GM12878 (cell line): ENCODE data around the gene FHOD3. TPM values are rescaled to one million over a fixed set of nuclear protein-coding genes. Genes with fewer than 3 reads are reported as not detected.

Experiments used
- ATAC-seq: fragments of 200-7000 bp; cut with Tn5 transposase; 3 replicates; pipeline ENCODE4 v1.9.1; 2020; ENCODE audit warnings: mild to moderate bottlenecking, moderate library complexity
- BruUV-seq: library from RNA; stranded (reverse); fragments of 400-500 nt; replicated peaks from 2 replicates; lab custom pipeline; 2021; lab: Mats Ljungman, UMichigan
- CTCF ChIA-PET: fragments of 300-600 bp; sonication (Branson Sonifier 250); formaldehyde crosslinking; extraction: SDS; loops from one replicate; lab custom pipeline; 2021; ENCODE audit warnings: inconsistent platforms; lab: Yijun Ruan, JAX
- POLR2A ChIA-PET: fragments of 350-600 bp; formaldehyde crosslinking; extraction: SDS; loops from one replicate; lab custom pipeline; 2021; ENCODE audit warnings: inconsistent platforms; lab: Charles Lee
- RAD21 ChIA-PET: fragments of 300-600 bp; sonication (Branson Sonifier 250); formaldehyde crosslinking; loops from one replicate; lab custom pipeline; 2023; ENCODE audit warnings: antibody characterized with exemption; ENCODE audit not compliant: unreplicated experiment; lab: Charles Lee
- SMC1A ChIA-PET: fragments of 300-600 bp; sonication (Branson Sonifier 250); formaldehyde crosslinking; loops from one replicate; lab custom pipeline; 2023; ENCODE audit not compliant: unreplicated experiment, uncharacterized antibody; lab: Charles Lee
- DNase-seq: peaks from one replicate; pipeline ENCODE4 v3.0.0-alpha.2; 2011; ENCODE audit warnings: low read depth, low spot score
- FAIRE-seq: peaks from 3 replicates; lab custom pipeline; 2011; peaks lifted over from hg19 to GRCh38; lab: Jason Lieb, UNC
- H2AFZ ChIP-seq: 2 replicates; pipeline ENCODE4 v1.6.0; 2011; ENCODE audit warnings: low read depth, low read length, control low read depth; ENCODE audit not compliant: control insufficient read depth
- H3K27ac ChIP-seq: 2 replicates; pipeline ENCODE4 v1.5.1; 2011; ENCODE audit warnings: control low read depth; ENCODE audit not compliant: control insufficient read depth, insufficient read depth
- H3K27me3 ChIP-seq, 2 experiments: replicated peaks in 1 of 2; 2 replicates each; pipeline versions ENCODE4 v1.6.0 to v1.6.1; 2011; ENCODE audit warnings: low read length in 1 of 2; ENCODE audit not compliant: control insufficient read depth in 2 of 2, insufficient read depth in 2 of 2
- H3K36me3 ChIP-seq, 2 experiments: 2 replicates each; pipeline ENCODE4 v1.5.1; 2011; ENCODE audit warnings: low read length in 1 of 2; ENCODE audit not compliant: control insufficient read depth in 2 of 2, insufficient read depth in 2 of 2
- H3K4me1 ChIP-seq: 2 replicates; pipeline ENCODE4 v1.6.1; 2011; ENCODE audit warnings: mild to moderate bottlenecking, low read length, moderate library complexity, mixed read lengths; ENCODE audit not compliant: control insufficient read depth, insufficient read depth
- H3K4me2 ChIP-seq: 2 replicates; pipeline ENCODE4 v1.6.0; 2011; ENCODE audit warnings: control low read depth; ENCODE audit not compliant: control insufficient read depth, insufficient read depth
- H3K4me3 ChIP-seq: fragments of 200-600 bp; sonication (generic); 2 replicates; pipeline ENCODE4 v1.5.1; 2016
- H3K79me2 ChIP-seq: 2 replicates; pipeline ENCODE4 v1.6.0; 2011; ENCODE audit warnings: low read length; ENCODE audit not compliant: control insufficient read depth, insufficient read depth
- H3K9ac ChIP-seq: 2 replicates; pipeline ENCODE4 v1.8.0; 2011; ENCODE audit warnings: low read length, control low read depth, mixed read lengths; ENCODE audit not compliant: control insufficient read depth, insufficient read depth
- H3K9me3 ChIP-seq: replicated peaks from 3 replicates; pipeline ENCODE4 v1.5.1; 2011; ENCODE audit warnings: mild to moderate bottlenecking, low read length; ENCODE audit not compliant: control insufficient read depth, insufficient read depth
- H4K20me1 ChIP-seq: 2 replicates; pipeline ENCODE4 v1.6.0; 2011; ENCODE audit not compliant: control insufficient read depth, insufficient read depth
- BRCA1 ChIP-seq: IDR thresholded peaks from 2 replicates; pipeline ENCODE4 v1.6.1; 2011; ENCODE audit warnings: low read depth, low read length, improper control_type of control experiment
- CHD1 ChIP-seq: IDR thresholded peaks from 2 replicates; pipeline ENCODE4 v1.6.1; 2012; ENCODE audit warnings: low read depth, low read length, improper control_type of control experiment
- E4F1 ChIP-seq: fragments of 450-650 bp; IDR thresholded peaks from 2 replicates; pipeline ENCODE4 v1.6.1; 2018; ENCODE audit warnings: borderline replicate concordance, mild to moderate bottlenecking; ENCODE audit not compliant: partially characterized antibody
- KLF5 ChIP-seq: fragments of 450-650 bp; IDR thresholded peaks from 2 replicates; pipeline ENCODE4 v1.6.1; 2014; ENCODE audit warnings: mild to moderate bottlenecking; ENCODE audit not compliant: partially characterized antibody
- MEF2B ChIP-seq: fragments of 450-650 bp; IDR thresholded peaks from 2 replicates; pipeline ENCODE4 v1.6.1; 2018; ENCODE audit warnings: mild to moderate bottlenecking, moderate library complexity; ENCODE audit not compliant: partially characterized antibody, poor library complexity, severe bottlenecking
- MTA2 ChIP-seq: fragments of 450-650 bp; IDR thresholded peaks from 2 replicates; pipeline ENCODE4 v1.6.1; 2016; ENCODE audit warnings: low read depth, mild to moderate bottlenecking, moderate library complexity
- PRDM15 ChIP-seq: fragments of 450-650 bp; formaldehyde crosslinking; IDR thresholded peaks from 2 replicates; pipeline ENCODE4 v1.4.0; 2020; ENCODE audit warnings: mild to moderate bottlenecking, moderate library complexity
- SIX5 ChIP-seq: IDR thresholded peaks from 2 replicates; pipeline ENCODE4 v1.6.1; 2011; ENCODE audit warnings: mild to moderate bottlenecking, low read depth, low read length, moderate library complexity; ENCODE audit not compliant: severe bottlenecking
- STAT3 ChIP-seq: IDR thresholded peaks from 2 replicates; pipeline ENCODE4 v1.6.1; 2011; ENCODE audit warnings: low read depth, low read length, improper control_type of control experiment
- SUPT20H ChIP-seq: IDR thresholded peaks from 2 replicates; pipeline ENCODE4 v1.6.1; 2011; ENCODE audit warnings: low read depth, mild to moderate bottlenecking, low read length, moderate library complexity, borderline replicate concordance; ENCODE audit not compliant: control insufficient read depth
- WGBS: methylation state at CpG from one replicate; pipeline ENCODE4 v1.1.6; 2016; ENCODE audit warnings: low lambda C conversion rate; ENCODE audit not compliant: insufficient replicate concordance, insufficient coverage; ENCODE audit errors: missing lambda C conversion rate; 5-methylcytosine and 5-hydroxymethylcytosine counted together
- in situ Hi-C: fragments of 300-500 bp; cut with MboI; formaldehyde crosslinking; loops from 9 replicates; pipeline ENCODE4 v1.14.3; 2018; ENCODE audit warnings: mixed read lengths
- intact Hi-C: fragments of 100-400 bp; cut with micrococcal nuclease; formaldehyde crosslinking; loops from one replicate; pipeline ENCODE4 v1.14.2; 2022; ENCODE audit not compliant: unreplicated experiment
- polyA plus RNA-seq, 11 experiments: library from polyadenylated mRNA; depleted of rRNA in 4 of 11; unstranded in 6 of 11; stranded (reverse) in 5 of 11; fragments of >200 nt; fragmentation: Nextera tagmentation in 4 of 11; fragmentation: Illumina TruSeq in 1 of 11; extraction: Ambion mirVana in 4 of 11; extraction: Trizol in 1 of 11; gene quantifications; 1 replicate in 1 of 11; 2 replicates in 10 of 11; pipeline versions ENCODE4 v1.2.1 to v1.2.3, GENCODE V29; 2011 to 2016; ENCODE audit warnings: inconsistent platforms in 2 of 11, missing spikeins in 2 of 11, low read depth in 1 of 11
- total RNA-seq, 4 experiments: library from RNA; depleted of rRNA in 3 of 4; stranded (reverse); fragments of >200 nt in 3 of 4; fragmentation: Illumina TruSeq in 1 of 4; extraction: Trizol in 1 of 4; gene quantifications; 2 replicates each; pipeline versions ENCODE4 v1.2.1 to v1.2.3, GENCODE V29; 2013 to 2021
- TF ChIP-seq, protein P1 (sequence below): fragments of 450-650 bp; IDR thresholded peaks from 2 replicates; pipeline ENCODE4 v1.6.1; 2016; ENCODE audit warnings: mild to moderate bottlenecking, moderate library complexity, borderline replicate concordance

Gene FHOD3
- total and polyA plus RNA-seq, 10 of the 15 experiments (the other 5 are each of a cell fraction or from before 2014, with no cell fraction given) = 0.77 to 26.7 (median 10.4) TPM

- H3K4me3 ChIP-seq = no peak overlapping the region
- no peak overlapping the region for H3K27ac ChIP-seq
- H3K9ac ChIP-seq = no peak overlapping the region
- 52% methylated on average over 2 of the region's 2 CpGs for WGBS
- BruUV-seq = no TSS peak
- intact Hi-C loops (no loop called here), in situ Hi-C loops (no loop called here)
- peaks cover 22% of the 10 kb centered on the region for H3K79me2 ChIP-seq
- no peaks in the 10 kb centered on the region for H3K4me1 ChIP-seq
- H4K20me1 ChIP-seq = no peaks in the 10 kb centered on the region
- POLR2A ChIA-PET = interaction anchor here (0.9 to 6.4 kb wide), 9 partner anchors 9 to 117 kb away, joined by 3 to 51 read pairs (median 6); no protein-coding TSS in a partner anchor
- FAIRE-seq = no peak
- H2AFZ ChIP-seq = no peak overlapping the region
- RAD21 ChIA-PET = interaction anchor here (1.0 to 14.2 kb wide), 19 partner anchors 10 to 269 kb away, joined by 3 to 203 read pairs (median 8); no protein-coding TSS in a partner anchor
- H3K4me2 ChIP-seq = 0 out of 2 replicates have a peak overlapping the region, but pooled peaks have one; percentile 7
- H3K36me3 ChIP-seq = no peaks in the 10 kb centered on the region
- no peaks in the 10 kb centered on the region for H3K9me3 ChIP-seq
- TF ChIP-seq MEF2B (no peak), CHD1 (no peak), SIX5 (no peak), E4F1 (no peak), STAT3 (no peak), BRCA1 (no peak), PRDM15 (CRISPR knock-in tag) (no peak), KLF5 (no peak), SUPT20H (no peak), MTA2 (no peak)
- TF ChIP-seq, protein P1, sequence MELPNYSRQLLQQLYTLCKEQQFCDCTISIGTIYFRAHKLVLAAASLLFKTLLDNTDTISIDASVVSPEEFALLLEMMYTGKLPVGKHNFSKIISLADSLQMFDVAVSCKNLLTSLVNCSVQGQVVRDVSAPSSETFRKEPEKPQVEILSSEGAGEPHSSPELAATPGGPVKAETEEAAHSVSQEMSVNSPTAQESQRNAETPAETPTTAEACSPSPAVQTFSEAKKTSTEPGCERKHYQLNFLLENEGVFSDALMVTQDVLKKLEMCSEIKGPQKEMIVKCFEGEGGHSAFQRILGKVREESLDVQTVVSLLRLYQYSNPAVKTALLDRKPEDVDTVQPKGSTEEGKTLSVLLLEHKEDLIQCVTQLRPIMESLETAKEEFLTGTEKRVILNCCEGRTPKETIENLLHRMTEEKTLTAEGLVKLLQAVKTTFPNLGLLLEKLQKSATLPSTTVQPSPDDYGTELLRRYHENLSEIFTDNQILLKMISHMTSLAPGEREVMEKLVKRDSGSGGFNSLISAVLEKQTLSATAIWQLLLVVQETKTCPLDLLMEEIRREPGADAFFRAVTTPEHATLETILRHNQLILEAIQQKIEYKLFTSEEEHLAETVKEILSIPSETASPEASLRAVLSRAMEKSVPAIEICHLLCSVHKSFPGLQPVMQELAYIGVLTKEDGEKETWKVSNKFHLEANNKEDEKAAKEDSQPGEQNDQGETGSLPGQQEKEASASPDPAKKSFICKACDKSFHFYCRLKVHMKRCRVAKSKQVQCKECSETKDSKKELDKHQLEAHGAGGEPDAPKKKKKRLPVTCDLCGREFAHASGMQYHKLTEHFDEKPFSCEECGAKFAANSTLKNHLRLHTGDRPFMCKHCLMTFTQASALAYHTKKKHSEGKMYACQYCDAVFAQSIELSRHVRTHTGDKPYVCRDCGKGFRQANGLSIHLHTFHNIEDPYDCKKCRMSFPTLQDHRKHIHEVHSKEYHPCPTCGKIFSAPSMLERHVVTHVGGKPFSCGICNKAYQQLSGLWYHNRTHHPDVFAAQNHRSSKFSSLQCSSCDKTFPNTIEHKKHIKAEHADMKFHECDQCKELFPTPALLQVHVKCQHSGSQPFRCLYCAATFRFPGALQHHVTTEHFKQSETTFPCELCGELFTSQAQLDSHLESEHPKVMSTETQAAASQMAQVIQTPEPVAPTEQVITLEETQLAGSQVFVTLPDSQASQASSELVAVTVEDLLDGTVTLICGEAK = no peak
- TF ChIP-seq, all 136 proteins: peak for 0
- SMC1A ChIA-PET = interaction anchor here (0.6 to 12.6 kb wide), 18 partner anchors 9 to 286 kb away, joined by 3 to 212 read pairs (median 7); no protein-coding TSS in a partner anchor
- CTCF ChIA-PET = interaction anchor here (0.6 to 2.3 kb wide), 9 partner anchors 13 to 269 kb away, joined by 3 to 5 read pairs (median 4); no protein-coding TSS in a partner anchor
- DNase-seq (no peak), ATAC-seq (no peak)
- H3K27me3 ChIP-seq = peaks cover 0 to 6% of the 10 kb centered on the region in 2 experiments; a peak in 2 of 4 replicates
Measured at GRCh38 chr18:36302676-36303075, 5.2 kb downstream of the FHOD3 start.
